Activated effector memory CD4-positive, alpha-beta T cell treated with anti-CD3 and anti-CD28 coated beads, Interleukin-2, amount 50 U/mL, for 16 hours (primary cell): ENCODE measurements around the gene SLU7.
"Not testable (repeated sequence)": the region's sequence is repeated elsewhere in the genome, so short reads cannot be mapped to it uniquely, and the experiment has no call there.

ENCODE experiments used
- DNase-seq: peaks from one replicate; pipeline ENCODE4 v3.0.0-alpha.2; 2020

The SLU7 gene

GRCh38 chr5:160450164-160450932 lies 31.5 kb upstream of the SLU7 start:
- DNase-seq: no peak

DNA sequence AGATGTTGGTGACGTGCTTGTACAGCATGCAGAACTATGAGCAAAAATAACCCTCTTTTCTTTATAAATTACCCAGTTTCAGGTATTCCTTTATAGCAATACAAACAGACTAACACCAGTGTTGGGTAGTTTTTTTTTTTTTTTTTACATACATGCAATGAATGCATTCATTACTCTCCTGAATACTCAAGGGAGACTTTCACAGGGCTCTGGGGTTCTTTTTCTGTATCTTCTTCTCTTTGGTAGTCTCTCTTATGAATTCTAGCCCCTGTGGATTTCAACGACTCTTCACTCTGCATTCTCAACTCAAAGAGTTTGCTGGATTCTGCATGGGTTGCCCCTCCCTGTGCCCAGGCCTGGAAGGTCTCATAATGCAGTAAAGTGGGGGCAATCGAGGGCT lies 30.6 kb upstream of the SLU7 start:
- DNase-seq: no peak

- DNase-seq: no peak
These were observed 30.0 kb upstream of the SLU7 start for GRCh38 chr5:160448886-160449285.

DNA sequence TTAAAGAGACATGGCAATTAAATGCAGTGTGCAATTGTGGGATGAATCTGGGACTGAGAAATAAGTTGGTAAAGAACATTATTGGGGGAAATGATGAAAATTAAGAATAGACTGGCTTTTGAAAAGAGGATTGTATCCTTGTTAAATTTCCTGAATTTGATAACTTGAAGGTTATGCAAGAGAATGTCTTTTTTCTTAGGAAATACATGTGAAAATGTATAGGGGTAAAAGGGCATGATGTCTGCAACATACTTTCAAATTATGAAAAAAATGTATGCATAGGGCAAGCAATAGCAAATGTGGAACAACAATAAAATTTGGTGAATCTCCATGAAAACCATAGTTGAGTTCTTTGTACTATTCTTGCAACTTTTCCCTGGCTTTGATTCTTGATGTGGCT lies 26.9 kb upstream of the SLU7 start:
- DNase-seq: no peak

- DNase-seq: no peak
These were observed 26.3 kb upstream of the SLU7 start for GRCh38 chr5:160445132-160445531.

- DNase-seq: no peak
These were observed 25.5 kb upstream of the SLU7 start for GRCh38 chr5:160444407-160444806.

GRCh38 chr5:160442824-160443431 lies 24.0 kb upstream of the SLU7 start:
- DNase-seq: no peak

- DNase-seq: no peak
These were observed 22.5 kb upstream of the SLU7 start for GRCh38 chr5:160441311-160441781.

GRCh38 chr5:160439205-160439600 lies 20.3 kb upstream of the SLU7 start:
- peak; percentile 97 for DNase-seq

GRCh38 chr5:160438316-160439204 lies 19.7 kb upstream of the SLU7 start:
- DNase-seq: peak; percentile 82

- DNase-seq: no peak
These were observed 18.4 kb upstream of the SLU7 start for GRCh38 chr5:160437271-160437670.

DNA sequence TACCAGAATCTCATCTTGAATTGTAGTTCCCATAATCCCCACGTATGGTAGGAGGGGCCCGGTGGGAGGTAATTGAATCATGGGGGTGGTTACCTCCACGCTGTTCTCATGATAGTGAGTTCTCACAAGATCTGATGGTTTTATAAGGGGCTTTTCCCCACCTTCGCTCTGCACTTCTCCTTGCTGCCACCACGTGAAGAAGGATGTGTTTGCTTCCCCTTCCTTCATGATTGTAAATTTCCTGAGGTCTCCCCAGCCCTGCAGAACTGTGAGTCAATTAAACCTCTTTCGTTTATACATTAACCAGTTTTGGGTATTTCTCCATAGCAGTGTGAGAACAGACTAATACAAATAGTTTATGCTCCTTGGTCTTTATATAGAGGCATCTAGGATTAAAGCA lies 17.8 kb upstream of the SLU7 start:
- DNase-seq: not testable (repeated sequence)

- no peak for DNase-seq
These were observed 17.1 kb upstream of the SLU7 start for GRCh38 chr5:160436017-160436416.

GRCh38 chr5:160435532-160435931 lies 16.7 kb upstream of the SLU7 start:
- DNase-seq: no peak

DNA sequence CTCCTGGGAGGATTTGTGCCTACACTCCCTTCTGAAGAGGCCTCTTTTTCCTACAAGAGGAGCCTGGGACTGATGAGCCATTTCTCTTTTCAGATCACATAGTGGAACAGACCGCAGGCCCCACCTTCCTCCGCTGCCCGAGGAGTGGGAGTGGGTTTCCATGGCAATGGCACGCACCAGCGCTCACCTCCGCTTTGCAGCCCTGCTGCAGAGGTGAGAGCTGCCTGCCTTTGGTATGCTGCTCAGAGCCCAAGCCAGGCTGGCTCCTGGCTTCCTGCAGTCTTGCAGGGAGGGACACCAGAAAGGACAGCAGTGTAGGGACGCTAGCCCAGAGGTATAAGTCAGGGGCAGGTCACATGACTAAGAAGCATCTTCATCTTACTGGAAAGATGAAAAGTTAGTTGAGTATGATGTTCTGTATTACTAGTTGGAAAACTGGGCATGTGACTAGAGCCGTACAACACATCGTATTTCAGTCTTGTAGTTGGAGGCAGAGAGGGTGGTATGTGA lies 15.2 kb upstream of the SLU7 start:
- peak; percentile 73 for DNase-seq

- DNase-seq: no peak
These were observed 13.9 kb upstream of the SLU7 start for GRCh38 chr5:160432787-160433186.

DNA sequence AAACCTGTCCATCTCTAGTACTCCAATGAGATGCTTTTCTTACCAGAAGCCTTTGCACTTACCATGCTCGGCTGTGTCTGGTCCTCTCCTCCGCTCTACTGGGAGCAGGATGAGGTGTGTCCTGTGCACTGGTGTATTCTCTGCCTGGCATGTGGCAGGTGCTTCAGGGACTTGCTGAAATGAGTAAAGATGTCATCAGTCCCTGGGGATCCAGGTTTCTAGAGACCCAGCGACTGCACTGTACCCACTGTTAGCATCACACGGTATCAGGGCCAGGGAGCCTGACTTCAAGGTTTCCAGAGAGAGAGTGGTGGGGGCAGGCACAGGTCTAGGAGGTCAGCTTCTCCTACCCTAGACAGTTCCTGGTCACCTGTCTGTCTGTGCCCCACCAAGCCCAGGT lies 13.3 kb upstream of the SLU7 start:
- no peak for DNase-seq

DNA sequence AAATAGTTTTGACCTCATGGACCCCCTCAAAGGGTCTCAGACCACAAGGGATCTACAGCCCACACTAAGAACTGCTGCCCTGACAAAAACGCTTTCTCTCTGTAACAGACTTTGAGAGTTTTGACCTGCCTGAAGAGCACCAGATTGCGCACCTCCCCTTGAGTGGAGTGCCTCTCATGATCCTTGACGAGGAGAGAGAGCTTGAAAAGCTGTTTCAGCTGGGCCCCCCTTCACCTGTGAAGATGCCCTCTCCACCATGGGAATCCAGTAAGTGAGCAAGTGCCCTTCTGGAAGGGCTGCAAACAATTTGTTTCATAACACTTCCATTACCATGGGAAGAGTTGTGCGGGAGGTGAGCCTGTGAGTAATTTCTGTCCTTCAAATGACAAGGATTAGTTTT lies 8.7 kb upstream of the SLU7 start:
- DNase-seq: no peak

DNA sequence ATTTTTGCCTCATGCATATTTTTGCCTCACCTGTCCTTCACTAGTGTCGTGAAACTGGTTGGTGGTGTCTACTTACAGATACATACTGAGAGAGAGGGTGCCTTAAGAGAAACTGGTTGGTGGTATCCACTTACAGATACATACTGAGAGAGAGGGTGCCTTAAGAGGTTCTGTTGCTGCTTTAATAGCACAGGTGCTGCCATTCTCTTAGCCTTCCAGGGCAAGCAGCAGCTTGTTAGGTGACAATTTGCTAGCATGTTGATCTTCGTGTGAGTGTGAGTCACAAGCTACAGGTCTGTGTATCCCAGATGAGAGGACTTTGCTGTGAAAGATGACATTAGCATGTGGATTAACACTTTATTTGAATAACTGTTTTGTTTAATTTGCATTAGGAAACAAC lies 4.2 kb upstream of the SLU7 start:
- DNase-seq: no peak

- DNase-seq: peak; percentile 97
These were observed 2.9 kb upstream of the SLU7 start, which contains the start of gene PTTG1 for GRCh38 chr5:160421625-160422258. PTTG1 (plus strand) TSS chr5:160421855; CDS start chr5:160422313, 458 bp downstream.

DNA sequence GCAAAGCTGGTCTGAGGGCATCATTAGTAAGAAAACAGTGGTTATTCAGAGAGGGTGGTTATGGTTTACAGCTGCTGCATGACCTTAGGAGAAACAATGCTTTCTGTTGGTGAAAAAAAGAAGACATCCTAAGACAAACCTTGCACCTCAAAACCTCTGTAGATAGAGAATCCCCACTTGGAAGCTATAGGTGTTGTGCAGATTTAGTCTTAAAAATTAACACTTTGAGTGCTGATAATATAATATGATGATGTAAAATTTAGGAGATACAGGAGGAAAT lies 1.4 kb upstream of the SLU7 start:
- no peak for DNase-seq

- DNase-seq: no peak
These were observed 813 bp upstream of the SLU7 start for GRCh38 chr5:160419458-160420330.
